OCI-LY7 (cell line): Measurements from ENCODE around the gene LILRA5.

Experiments
- EZH2phosphoT487 ChIP-seq: fragments of 200-600 bp; sonication (generic); IDR thresholded peaks from 2 replicates; pipeline ENCODE4 v1.6.1; 2018; ENCODE audit warnings: low read depth, borderline replicate concordance, mild to moderate bottlenecking, mixed run types, antibody characterized with exemption, low read length, moderate library complexity, mixed read lengths
- TF ChIP-seq, protein P1 (sequence below): fragments of 200-600 bp; sonication (generic); conservative IDR thresholded peaks from 2 replicates; pipeline ENCODE4 v1.5.1; 2014; ENCODE audit warnings: mild to moderate bottlenecking, antibody characterized with exemption, low read length, moderate library complexity, mixed read lengths

DNA sequence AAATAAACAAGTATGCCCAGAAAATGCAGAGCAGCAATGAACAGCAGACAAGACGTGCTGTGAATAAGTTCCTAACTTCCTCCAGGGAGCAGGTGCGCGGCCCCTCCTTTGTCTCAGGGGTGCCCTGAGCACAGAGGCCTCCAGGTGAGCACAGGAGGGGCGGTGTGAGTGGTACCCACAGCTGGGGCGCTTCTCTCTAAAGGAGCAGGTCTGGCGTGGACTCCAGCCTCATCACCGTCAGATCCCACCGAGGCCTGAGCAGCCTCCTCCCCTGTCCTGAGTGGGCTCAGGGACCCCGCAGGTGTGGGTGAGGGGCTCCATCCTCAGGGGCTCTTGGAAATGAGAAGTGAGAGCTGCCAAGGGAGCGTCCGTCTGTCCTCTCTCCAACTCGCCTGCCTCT is 3.2 kb downstream of the LILRA5 start:
- TF ChIP-seq, protein P1, sequence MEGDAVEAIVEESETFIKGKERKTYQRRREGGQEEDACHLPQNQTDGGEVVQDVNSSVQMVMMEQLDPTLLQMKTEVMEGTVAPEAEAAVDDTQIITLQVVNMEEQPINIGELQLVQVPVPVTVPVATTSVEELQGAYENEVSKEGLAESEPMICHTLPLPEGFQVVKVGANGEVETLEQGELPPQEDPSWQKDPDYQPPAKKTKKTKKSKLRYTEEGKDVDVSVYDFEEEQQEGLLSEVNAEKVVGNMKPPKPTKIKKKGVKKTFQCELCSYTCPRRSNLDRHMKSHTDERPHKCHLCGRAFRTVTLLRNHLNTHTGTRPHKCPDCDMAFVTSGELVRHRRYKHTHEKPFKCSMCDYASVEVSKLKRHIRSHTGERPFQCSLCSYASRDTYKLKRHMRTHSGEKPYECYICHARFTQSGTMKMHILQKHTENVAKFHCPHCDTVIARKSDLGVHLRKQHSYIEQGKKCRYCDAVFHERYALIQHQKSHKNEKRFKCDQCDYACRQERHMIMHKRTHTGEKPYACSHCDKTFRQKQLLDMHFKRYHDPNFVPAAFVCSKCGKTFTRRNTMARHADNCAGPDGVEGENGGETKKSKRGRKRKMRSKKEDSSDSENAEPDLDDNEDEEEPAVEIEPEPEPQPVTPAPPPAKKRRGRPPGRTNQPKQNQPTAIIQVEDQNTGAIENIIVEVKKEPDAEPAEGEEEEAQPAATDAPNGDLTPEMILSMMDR, result no peak
- no peak for TF ChIP-seq EZH2phosphoT487
